ENCODE measurements around the gene ACP3. TPM values are rescaled to one million over a fixed set of nuclear protein-coding genes. Genes with fewer than 3 reads are reported as not detected.

ACP3 gene
- total RNA-seq, 1 donor from 2014 or later: 1.3 TPM

GRCh38 chr3:132341746-132342145, 24.5 kb downstream of the ACP3 start:
- Histone ChIP-seq H3K9me3 (replicated peaks) (no peaks in the 10 kb centered on the region), H3K27me3 (ENCODE audit: low read depth) (peaks cover 7% of the 10 kb centered on the region), H3K4me3 (no peak overlapping the region), H3K4me1 (peaks cover 13% of the 10 kb centered on the region), H3K36me3 (no peaks in the 10 kb centered on the region), H3K27ac (replicated peaks) (no peak overlapping the region)
- DNase-seq: no peak
- TF ChIP-seq, protein P1, sequence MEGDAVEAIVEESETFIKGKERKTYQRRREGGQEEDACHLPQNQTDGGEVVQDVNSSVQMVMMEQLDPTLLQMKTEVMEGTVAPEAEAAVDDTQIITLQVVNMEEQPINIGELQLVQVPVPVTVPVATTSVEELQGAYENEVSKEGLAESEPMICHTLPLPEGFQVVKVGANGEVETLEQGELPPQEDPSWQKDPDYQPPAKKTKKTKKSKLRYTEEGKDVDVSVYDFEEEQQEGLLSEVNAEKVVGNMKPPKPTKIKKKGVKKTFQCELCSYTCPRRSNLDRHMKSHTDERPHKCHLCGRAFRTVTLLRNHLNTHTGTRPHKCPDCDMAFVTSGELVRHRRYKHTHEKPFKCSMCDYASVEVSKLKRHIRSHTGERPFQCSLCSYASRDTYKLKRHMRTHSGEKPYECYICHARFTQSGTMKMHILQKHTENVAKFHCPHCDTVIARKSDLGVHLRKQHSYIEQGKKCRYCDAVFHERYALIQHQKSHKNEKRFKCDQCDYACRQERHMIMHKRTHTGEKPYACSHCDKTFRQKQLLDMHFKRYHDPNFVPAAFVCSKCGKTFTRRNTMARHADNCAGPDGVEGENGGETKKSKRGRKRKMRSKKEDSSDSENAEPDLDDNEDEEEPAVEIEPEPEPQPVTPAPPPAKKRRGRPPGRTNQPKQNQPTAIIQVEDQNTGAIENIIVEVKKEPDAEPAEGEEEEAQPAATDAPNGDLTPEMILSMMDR (IDR thresholded peaks at IDR 0.05; ENCODE audit: borderline replicate concordance): no peak
- intact Hi-C loops (cut with micrococcal nuclease): loop anchor here (5.0 kb wide), 1 partner anchor 89 kb away; no protein-coding TSS in a partner anchor

GRCh38 chr3:132342183-132342582, 25.0 kb downstream of the ACP3 start:
- intact Hi-C loops (cut with micrococcal nuclease): loop anchor here (5.0 kb wide), 1 partner anchor 90 kb away; no protein-coding TSS in a partner anchor
- TF ChIP-seq, protein P1 (IDR thresholded peaks at IDR 0.05; ENCODE audit: borderline replicate concordance): no peak
- Histone ChIP-seq H3K36me3 (no peaks in the 10 kb centered on the region), H3K27ac (replicated peaks) (no peak overlapping the region), H3K4me3 (no peak overlapping the region), H3K27me3 (ENCODE audit: low read depth) (peaks cover 7% of the 10 kb centered on the region), H3K9me3 (replicated peaks) (no peaks in the 10 kb centered on the region), H3K4me1 (peaks cover 17% of the 10 kb centered on the region)
- no peak for DNase-seq

DNA sequence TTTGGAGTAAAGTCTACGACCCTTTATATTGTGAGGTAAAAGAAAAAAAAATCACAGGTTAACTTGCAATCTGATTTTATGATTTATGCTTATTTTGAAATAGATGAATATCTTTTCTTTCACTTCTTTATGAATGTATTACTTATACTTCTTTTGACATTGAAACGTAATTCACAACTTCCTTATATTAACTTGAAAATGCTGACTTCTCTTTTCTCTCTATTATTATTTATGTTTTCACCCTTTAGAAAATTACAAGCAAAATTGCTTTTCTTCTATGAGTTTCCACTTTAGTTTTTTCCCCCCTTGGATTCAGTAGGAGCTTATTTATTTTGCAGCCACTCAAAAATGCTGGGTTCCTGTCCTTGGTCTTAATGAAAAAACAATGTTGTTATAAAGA, 25.4 kb downstream of the ACP3 start:
- intact Hi-C loops (cut with micrococcal nuclease): loop anchor here (5.0 kb wide), 1 partner anchor 90 kb away; no protein-coding TSS in a partner anchor
- peaks cover 19% of the 10 kb centered on the region for H3K4me1 ChIP-seq

GRCh38 chr3:132343018-132343612, 25.9 kb downstream of the ACP3 start:
- no peaks in the 10 kb centered on the region for H3K9me3 ChIP-seq (replicated peaks)
- no peak overlapping the region for H3K4me3 ChIP-seq
- TF ChIP-seq, protein P1 (IDR thresholded peaks at IDR 0.05; ENCODE audit: borderline replicate concordance): peak; percentile 86
- no peak for DNase-seq
- no peak overlapping the region for H3K27ac ChIP-seq (replicated peaks)
- peaks cover 19% of the 10 kb centered on the region for H3K4me1 ChIP-seq
- no peaks in the 10 kb centered on the region for H3K36me3 ChIP-seq
- intact Hi-C loops (cut with micrococcal nuclease): loop anchor here (5.0 kb wide), 1 partner anchor 91 kb away; no protein-coding TSS in a partner anchor
- H3K27me3 ChIP-seq (ENCODE audit: low read depth): peaks cover 7% of the 10 kb centered on the region

More for the DNA sequence above, 25.4 kb downstream of the ACP3 start:
- peaks cover 7% of the 10 kb centered on the region for H3K27me3 ChIP-seq (ENCODE audit: low read depth)
- H3K36me3 ChIP-seq: no peaks in the 10 kb centered on the region
- TF ChIP-seq, protein P1 (IDR thresholded peaks at IDR 0.05; ENCODE audit: borderline replicate concordance): no peak
- no peak overlapping the region for H3K4me3 ChIP-seq
- no peak overlapping the region for H3K27ac ChIP-seq (replicated peaks)
- no peak for DNase-seq
- H3K9me3 ChIP-seq (replicated peaks): no peaks in the 10 kb centered on the region

DNA sequence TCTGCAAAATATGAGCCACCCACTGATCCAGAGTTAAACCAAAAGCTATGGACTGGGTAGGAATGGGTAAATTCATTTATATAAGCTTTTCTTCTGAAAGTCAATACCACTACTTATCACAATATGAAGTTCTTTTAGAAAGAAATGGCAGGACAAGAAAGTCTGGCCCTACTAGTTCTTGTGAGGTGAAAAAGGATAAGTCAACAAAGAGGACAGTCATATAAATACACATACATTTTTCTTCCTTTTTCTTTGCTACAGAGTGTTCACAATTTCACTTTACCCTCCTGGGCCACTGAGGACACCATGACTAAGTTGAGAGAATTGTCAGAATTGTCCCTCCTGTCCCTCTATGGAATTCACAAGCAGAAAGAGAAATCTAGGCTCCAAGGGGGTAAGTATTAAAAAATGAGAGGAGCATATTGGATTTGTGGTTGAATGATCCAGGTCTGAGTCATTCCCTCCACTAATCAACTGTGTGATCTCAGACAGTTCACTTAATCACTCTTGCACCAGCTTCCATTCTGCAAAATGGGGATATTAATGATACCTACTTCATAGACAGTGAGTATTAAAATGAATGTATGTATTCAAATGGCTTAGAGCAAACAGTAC, 27.6 kb downstream of the ACP3 start:
- Histone ChIP-seq H3K9me3 (replicated peaks) (no peaks in the 10 kb centered on the region), H3K27ac (replicated peaks) (no peak overlapping the region), H3K4me1 (peaks cover 19% of the 10 kb centered on the region), H3K36me3 (no peaks in the 10 kb centered on the region), H3K4me3 (no peak overlapping the region), H3K27me3 (ENCODE audit: low read depth) (peaks cover 7% of the 10 kb centered on the region)
- DNase-seq: no peak
- TF ChIP-seq, protein P1 (IDR thresholded peaks at IDR 0.05; ENCODE audit: borderline replicate concordance): no peak
- intact Hi-C loops (cut with micrococcal nuclease): loop anchor here (5.0 kb wide), 1 partner anchor 92 kb away; no protein-coding TSS in a partner anchor

Measured in left ventricle myocardium inferior (tissue), 1 donor.